ENCODE measurements around the gene CHAF1B.
"Not testable (repeated sequence)": the region's sequence is repeated elsewhere in the genome, so short reads cannot be mapped to it uniquely, and the experiment has no call there.

CHAF1B gene

GRCh38 chr21:36391649-36392048 is 6.5 kb downstream of the CHAF1B start:
- not testable (repeated sequence) for DNase-seq

GRCh38 chr21:36395353-36396111 is 10.3 kb downstream of the CHAF1B start:
- no peak for DNase-seq

DNA sequence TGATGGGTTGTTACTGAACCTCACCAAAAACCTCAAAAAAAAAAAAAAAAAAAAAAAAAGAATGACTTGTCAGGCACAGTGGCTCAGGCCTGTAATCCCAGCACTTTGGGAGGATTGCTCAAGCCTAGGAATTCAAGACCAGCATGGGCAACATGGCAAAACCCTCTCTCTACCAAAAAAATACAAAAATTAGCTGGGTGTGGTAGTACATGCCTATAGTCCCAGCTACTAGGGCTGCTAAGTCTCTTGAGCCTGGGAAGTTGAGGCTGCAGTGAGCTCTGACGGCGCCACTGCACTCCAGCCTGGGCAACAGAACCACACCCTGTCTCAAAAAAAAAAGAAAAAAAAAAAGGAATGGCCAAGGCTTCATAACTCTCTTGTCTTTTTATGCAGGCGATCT is 11.1 kb downstream of the CHAF1B start:
- no peak for DNase-seq

GRCh38 chr21:36396971-36397370 is 11.8 kb downstream of the CHAF1B start:
- DNase-seq = no peak

DNA sequence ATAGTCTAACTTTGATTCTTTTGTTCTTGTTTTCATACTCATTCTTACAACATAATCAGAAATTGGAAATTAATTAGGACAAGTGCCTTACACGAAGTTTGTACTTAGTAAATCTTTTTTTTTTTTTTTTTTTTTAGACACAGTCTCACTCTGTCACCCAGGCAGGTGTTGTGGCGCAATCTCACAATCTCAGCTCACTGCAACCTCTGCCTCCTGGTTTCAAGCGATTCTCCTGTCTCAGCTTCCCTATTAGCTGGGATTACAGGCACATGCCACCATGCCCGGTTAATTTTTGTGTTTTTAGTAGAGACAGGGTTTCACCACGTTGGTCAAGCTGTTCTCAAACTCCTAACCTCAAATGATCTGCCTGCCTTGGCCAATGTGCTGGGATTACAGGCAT is 12.4 kb downstream of the CHAF1B start:
- DNase-seq = no peak

- DNase-seq = not testable (repeated sequence)
These were observed 14.5 kb downstream of the CHAF1B start for GRCh38 chr21:36399736-36400135.

DNA sequence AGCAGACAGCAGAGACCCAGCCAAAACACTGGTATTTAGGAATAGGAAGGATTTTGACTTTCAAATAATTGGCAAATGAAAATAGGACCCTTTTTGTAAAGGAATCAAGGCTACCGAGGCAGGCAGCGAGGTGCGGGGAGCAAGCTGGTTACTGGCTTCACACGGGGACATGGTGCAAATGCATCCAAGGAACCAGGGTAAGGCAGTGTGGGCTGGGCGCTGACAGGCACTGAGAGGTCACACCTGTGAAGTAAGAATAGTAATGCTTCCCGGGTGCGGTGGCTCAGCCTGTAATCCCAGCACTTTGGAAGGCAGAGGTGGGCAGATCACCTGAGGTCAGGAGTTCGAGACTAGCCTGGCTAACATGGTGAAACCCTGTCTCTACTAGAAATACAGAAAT is 15.5 kb downstream of the CHAF1B start:
- no peak for DNase-seq

DNA sequence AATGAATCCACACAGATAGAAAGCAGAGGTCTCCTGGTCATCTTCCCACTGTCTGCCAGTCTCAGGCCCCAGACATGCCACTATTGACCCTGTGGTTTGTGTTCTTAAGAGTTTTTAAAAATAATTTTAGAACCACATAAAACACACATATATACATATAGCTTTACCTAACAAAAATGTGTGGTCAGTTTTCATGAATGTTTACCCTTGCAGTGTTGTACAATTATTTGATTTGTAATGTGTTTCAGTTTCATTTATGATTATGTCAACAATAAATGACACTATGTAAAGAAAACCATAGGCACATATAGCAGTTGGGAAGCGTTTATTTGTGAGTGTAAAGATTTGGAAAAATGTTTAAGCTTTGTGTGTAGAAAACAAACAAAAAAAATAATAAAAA is 17.1 kb downstream of the CHAF1B start:
- DNase-seq = no peak

DNA sequence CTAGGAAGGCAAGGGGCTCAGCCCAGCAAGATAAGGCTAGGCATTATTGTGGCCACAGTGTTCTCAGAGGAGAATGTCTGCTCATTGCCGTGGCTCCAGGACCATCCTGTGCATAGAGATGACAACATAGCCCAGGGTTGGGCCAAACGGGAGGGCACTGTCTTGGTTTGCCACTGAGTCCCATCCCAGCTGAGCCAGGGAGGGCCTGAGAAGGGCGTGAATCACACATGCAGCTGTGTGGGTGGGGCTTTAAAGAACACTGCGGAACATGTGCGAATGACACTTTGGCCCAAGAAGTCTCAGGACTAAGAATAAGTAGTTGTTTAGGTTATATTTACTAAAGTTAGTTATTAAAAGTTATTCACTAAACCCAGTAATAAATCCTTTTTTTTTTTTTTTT is 18.5 kb downstream of the CHAF1B start:
- no peak for DNase-seq

- DNase-seq = no peak
These were observed 23.4 kb downstream of the CHAF1B start for GRCh38 chr21:36408568-36408967.

- no peak for DNase-seq
These were observed 26.1 kb downstream of the CHAF1B start for GRCh38 chr21:36411301-36411700.

DNA sequence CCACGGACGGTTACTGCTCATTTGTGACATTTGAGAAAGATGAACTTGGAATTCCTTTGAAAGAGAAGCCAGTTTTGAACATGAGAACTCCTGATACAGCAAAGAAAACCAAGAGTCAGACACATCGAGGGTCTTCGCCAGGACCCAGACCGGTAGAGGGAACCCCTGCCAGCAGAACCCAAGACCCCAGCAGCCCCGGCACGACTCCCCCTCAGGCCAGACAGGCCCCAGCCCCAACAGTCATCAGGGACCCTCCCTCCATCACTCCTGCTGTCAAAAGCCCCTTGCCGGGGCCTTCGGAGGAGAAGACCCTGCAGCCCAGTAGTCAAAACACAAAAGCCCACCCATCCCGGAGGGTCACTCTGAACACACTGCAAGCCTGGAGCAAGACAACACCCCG is 27.7 kb downstream of the CHAF1B start:
- DNase-seq = no peak

- no peak for DNase-seq
These were observed 30.2 kb downstream of the CHAF1B start for GRCh38 chr21:36415375-36415774.

DNA sequence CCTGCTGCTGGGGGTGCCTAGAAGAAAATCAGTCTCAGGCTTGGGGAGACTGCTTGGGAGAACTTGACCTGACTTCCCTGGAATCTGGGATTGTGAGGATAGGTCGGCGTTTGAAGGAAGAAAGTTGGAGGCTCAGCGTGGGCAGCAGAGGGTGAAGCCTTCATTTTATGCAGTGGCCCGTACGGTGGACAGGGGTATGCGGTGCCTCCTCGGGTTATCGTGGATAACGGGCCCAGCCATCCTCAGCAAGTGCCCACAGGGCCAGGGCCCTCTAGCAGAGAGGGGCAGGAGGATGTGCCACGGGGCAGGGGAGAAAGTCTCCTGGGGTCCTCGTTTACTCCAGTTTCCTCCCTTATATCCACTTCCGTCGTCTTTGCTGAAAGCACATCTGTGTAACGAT is 34.0 kb downstream of the CHAF1B start:
- DNase-seq = no peak

DNA sequence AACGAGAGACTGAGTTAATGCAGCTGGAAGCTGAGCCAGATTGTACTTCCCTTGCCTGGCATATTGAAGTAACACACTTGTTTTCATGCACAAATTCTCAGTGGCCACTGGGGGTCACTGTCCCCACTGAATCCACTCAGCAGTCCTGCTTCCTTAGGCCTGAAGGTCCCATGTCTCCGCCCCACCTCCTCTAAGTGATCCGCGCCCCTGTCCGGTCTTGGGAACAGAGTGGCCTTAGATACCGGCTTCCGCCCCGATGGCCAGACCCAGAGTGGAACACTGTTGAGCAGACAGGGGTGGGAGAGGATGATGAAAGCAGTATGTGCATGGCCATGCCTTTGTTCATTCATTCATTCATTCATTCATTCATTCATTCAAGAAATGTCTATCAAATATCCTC is 34.8 kb downstream of the CHAF1B start:
- DNase-seq = no peak

DNA sequence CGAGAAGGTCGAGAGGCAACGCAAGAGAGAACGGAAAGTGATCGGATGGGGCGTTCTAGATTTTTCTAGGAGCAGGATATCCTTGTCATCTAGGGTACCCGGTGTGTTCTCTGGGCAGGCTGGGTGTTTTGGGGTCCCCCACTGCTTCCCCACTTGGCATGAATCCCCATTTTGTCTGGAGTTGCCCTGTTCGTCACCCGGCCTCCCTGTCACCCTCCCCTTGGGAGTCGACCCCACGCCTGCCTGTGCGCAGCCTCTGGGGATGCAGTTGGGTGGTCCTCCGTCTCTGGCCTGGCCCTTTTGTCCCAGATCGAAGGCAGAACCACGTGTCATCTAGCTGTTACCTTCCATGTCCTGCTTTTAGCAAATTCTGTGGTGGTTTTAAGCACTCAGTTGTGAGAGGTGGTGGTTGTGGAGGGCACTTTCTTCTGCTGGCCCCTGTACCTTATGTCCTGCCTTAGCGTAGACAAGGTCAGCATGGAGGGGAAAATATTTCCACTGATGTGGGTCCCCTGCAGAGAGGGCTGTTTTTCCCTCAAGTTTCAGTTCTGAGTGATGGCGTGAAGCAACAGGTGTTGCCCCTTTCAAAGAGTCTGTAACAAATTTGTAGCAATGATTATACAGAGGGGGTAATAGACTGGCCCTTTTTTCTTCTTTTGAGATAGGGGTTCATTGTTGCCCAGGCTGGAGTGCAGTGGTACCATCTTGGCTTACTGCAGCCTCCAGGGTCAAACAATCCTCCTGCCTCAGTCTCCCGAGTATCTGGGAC is 35.6 kb downstream of the CHAF1B start:
- no peak for DNase-seq

- DNase-seq = no peak
These were observed 37.3 kb downstream of the CHAF1B start for GRCh38 chr21:36422279-36423098.

GRCh38 chr21:36423771-36424433 is 38.7 kb downstream of the CHAF1B start:
- DNase-seq = no peak

DNA sequence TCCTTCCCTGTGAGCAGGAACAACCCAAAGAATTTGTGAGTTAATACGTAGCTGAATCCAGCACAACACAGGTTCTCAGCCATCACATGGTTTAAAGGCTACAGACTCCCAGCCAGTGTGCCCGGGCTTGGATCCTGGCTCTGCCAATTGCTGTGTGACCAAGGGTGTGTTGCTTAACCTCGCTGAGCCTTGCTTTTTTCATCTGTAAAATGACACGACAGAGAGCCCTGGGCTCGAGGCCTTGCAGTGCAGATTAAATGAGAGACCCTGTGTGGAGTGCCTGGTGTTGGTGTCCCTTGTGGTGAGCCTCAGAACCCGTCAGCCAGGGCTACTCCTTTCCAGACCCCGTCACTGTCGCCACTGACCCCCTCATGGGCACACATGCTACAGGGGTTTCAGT is 39.4 kb downstream of the CHAF1B start:
- DNase-seq = no peak

- no peak for DNase-seq
These were observed 40.1 kb downstream of the CHAF1B start for GRCh38 chr21:36425286-36425685.

DNA sequence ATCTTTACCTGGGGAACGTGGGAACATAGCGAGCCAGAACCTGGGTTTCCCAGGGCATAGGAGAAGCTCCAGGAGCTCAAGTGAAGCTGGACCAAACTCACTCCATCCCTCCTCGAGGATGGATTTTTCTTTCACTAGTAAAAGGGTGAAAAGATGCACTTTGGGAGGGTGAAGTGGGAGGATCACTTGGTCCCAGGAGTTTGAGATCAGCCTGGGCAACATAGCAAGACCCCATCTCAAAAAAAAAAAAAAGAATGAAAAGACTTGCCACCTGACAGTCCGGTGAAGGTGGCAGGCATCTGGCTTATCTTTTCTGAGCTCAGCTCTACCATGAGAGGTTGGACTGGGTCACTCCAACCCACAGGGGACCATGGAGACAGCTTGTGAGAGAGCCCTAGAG is 42.3 kb downstream of the CHAF1B start:
- DNase-seq = no peak

GRCh38 chr21:36428761-36429432 is 43.7 kb downstream of the CHAF1B start:
- no peak for DNase-seq

Measured in SIG-M5 (cell line).